Osteocyte (in vitro differentiated cells): ENCODE data around the gene ZMYND11. TPM values are rescaled to one million over a fixed set of nuclear protein-coding genes. Genes with fewer than 3 reads are reported as not detected.

Experiments used
- DNase-seq: peaks from one replicate; pipeline ENCODE4 v3.0.0; 2021; ENCODE audit warnings: mixed read lengths; ENCODE audit not compliant: unreplicated experiment; ENCODE audit errors: extremely low spot score
- H3K27ac Mint-ChIP-seq: one replicate; pipeline ENCODE4 v1.8.0; 2021; ENCODE audit warnings: mild to moderate bottlenecking, mixed read lengths; ENCODE audit not compliant: unreplicated experiment
- H3K27me3 Mint-ChIP-seq: one replicate; pipeline ENCODE4 v1.8.0; 2021; ENCODE audit warnings: mixed read lengths; ENCODE audit not compliant: unreplicated experiment
- H3K36me3 Mint-ChIP-seq: one replicate; pipeline ENCODE4 v1.8.0; 2021; ENCODE audit warnings: mixed read lengths; ENCODE audit not compliant: unreplicated experiment
- H3K4me1 Mint-ChIP-seq: one replicate; pipeline ENCODE4 v1.8.0; 2021; ENCODE audit warnings: mixed read lengths; ENCODE audit not compliant: unreplicated experiment
- H3K4me3 Mint-ChIP-seq: one replicate; pipeline ENCODE4 v1.8.0; 2021; ENCODE audit warnings: mild to moderate bottlenecking, moderate library complexity, mixed read lengths; ENCODE audit not compliant: unreplicated experiment
- H3K9me3 Mint-ChIP-seq: one replicate; pipeline ENCODE4 v1.8.0; 2021; ENCODE audit warnings: mixed read lengths; ENCODE audit not compliant: unreplicated experiment
- CTCF ChIP-seq: fragments of 200-600 bp; sonication (generic); IDR thresholded peaks from 2 replicates; pipeline ENCODE4 v1.5.0; 2021; ENCODE audit warnings: antibody characterized with exemption, mild to moderate bottlenecking, moderate library complexity
- total RNA-seq: library from RNA; stranded (reverse); gene quantifications from 2 replicates; pipeline ENCODE4 v1.2.1, GENCODE V29; 2021

Gene ZMYND11
- total RNA-seq, 1 donor from 2014 or later, result 87.8 TPM

- no peak for DNase-seq
- Mint-ChIP-seq H3K36me3 (peaks cover 30% of the 10 kb centered on the region), H3K27me3 (no peaks in the 10 kb centered on the region), H3K27ac (no peak overlapping the region), H3K9me3 (no peaks in the 10 kb centered on the region), H3K4me1 (peaks cover 9% of the 10 kb centered on the region), H3K4me3 (no peak overlapping the region)
- TF ChIP-seq CTCF, result no peak
Measured at GRCh38 chr10:235915-236314, 100.7 kb downstream of the ZMYND11 start.

GRCh38 chr10:239109-239508 is 103.9 kb downstream of the ZMYND11 start:
- no peak for TF ChIP-seq CTCF
- Mint-ChIP-seq H3K27me3 (no peaks in the 10 kb centered on the region), H3K4me1 (peaks cover 9% of the 10 kb centered on the region), H3K27ac (no peak overlapping the region), H3K9me3 (no peaks in the 10 kb centered on the region), H3K4me3 (no peak overlapping the region), H3K36me3 (peaks cover 31% of the 10 kb centered on the region)
- no peak for DNase-seq

- no peak overlapping the region for H3K4me3 Mint-ChIP-seq
- no peak for DNase-seq
- no peak for TF ChIP-seq CTCF
- H3K4me1 Mint-ChIP-seq, result no peaks in the 10 kb centered on the region
- no peak overlapping the region for H3K27ac Mint-ChIP-seq
- peaks cover 41% of the 10 kb centered on the region for H3K36me3 Mint-ChIP-seq
- H3K27me3 Mint-ChIP-seq, result no peaks in the 10 kb centered on the region
- H3K9me3 Mint-ChIP-seq, result no peaks in the 10 kb centered on the region
Measured at GRCh38 chr10:241451-241850, 106.2 kb downstream of the ZMYND11 start.

- no peak overlapping the region for H3K27ac Mint-ChIP-seq
- no peaks in the 10 kb centered on the region for H3K9me3 Mint-ChIP-seq
- no peak overlapping the region for H3K4me3 Mint-ChIP-seq
- no peaks in the 10 kb centered on the region for H3K27me3 Mint-ChIP-seq
- no peak for TF ChIP-seq CTCF
- peaks cover 43% of the 10 kb centered on the region for H3K36me3 Mint-ChIP-seq
- no peak for DNase-seq
- no peaks in the 10 kb centered on the region for H3K4me1 Mint-ChIP-seq
Measured at GRCh38 chr10:241966-242643, 106.8 kb downstream of the ZMYND11 start.

GRCh38 chr10:244227-244626 is 109.0 kb downstream of the ZMYND11 start:
- H3K36me3 Mint-ChIP-seq, result peaks cover 46% of the 10 kb centered on the region
- DNase-seq, result no peak
- H3K4me1 Mint-ChIP-seq, result no peaks in the 10 kb centered on the region
- no peaks in the 10 kb centered on the region for H3K27me3 Mint-ChIP-seq
- TF ChIP-seq CTCF, result no peak
- H3K4me3 Mint-ChIP-seq, result no peak overlapping the region
- H3K27ac Mint-ChIP-seq, result no peak overlapping the region
- no peaks in the 10 kb centered on the region for H3K9me3 Mint-ChIP-seq
